Measurements from ENCODE around the gene WFDC1. TPM values are rescaled to one million over a fixed set of nuclear protein-coding genes. Genes with fewer than 3 reads are reported as not detected.

WFDC1 gene
- total RNA-seq, 2 experiments from 2014 or later: not detected

GRCh38 chr16:84295203-84295860 is 654 bp downstream of the WFDC1 start:
- TF ChIP-seq EZH2phosphoT487 (IDR thresholded peaks at IDR 0.05; ENCODE audit: borderline replicate concordance, low read depth, low read length): no peak
- TF ChIP-seq CTCF (conservative IDR thresholded peaks at IDR 0.05; ENCODE audit: low read length): no peak
- no peaks in the 10 kb centered on the region for H4K20me1 ChIP-seq (ENCODE audit: insufficient read depth, low read length)
- no peaks in the 10 kb centered on the region for H3K9me3 ChIP-seq (ENCODE audit: low read length)
- H3K4me2 ChIP-seq (ENCODE audit: low read length): no peak overlapping the region
- no TSS peak for BruUV-seq (replicated peaks)
- intact Hi-C loops (cut with micrococcal nuclease; ENCODE audit: unreplicated experiment): no loop called here
- no peaks in the 10 kb centered on the region for H3K9me2 ChIP-seq (ENCODE audit: insufficient read depth, low read length)
- H3K79me2 ChIP-seq (ENCODE audit: insufficient read depth, low read depth, low read length): no peaks in the 10 kb centered on the region
- no peak overlapping the region for H3K4me3 ChIP-seq (ENCODE audit: low read depth, low read length, poor library complexity, severe bottlenecking)
- H2AFZ ChIP-seq (ENCODE audit: low read length): no peak overlapping the region
- ChIA-PET CTCF (ENCODE audit: unreplicated experiment) (no interaction called here), POLR2A (no interaction called here)
- H3K4me1 ChIP-seq (ENCODE audit: insufficient read depth, low read length, poor library complexity, severe bottlenecking): no peaks in the 10 kb centered on the region
- DNase-seq (ENCODE audit: low spot score): no peak
- H3K27ac ChIP-seq (ENCODE audit: low read depth, low read length, poor library complexity, severe bottlenecking): no peak overlapping the region
- no peaks in the 10 kb centered on the region for H3K36me3 ChIP-seq (ENCODE audit: insufficient read depth, low read length)

- CTCF ChIA-PET (ENCODE audit: unreplicated experiment): no interaction called here
- H4K20me1 ChIP-seq (ENCODE audit: insufficient read depth, low read length): no peaks in the 10 kb centered on the region
- DNase-seq (ENCODE audit: low spot score): no peak
- intact Hi-C loops (cut with micrococcal nuclease; ENCODE audit: unreplicated experiment): no loop called here
- no peak overlapping the region for H3K4me2 ChIP-seq (ENCODE audit: low read length)
- no peaks in the 10 kb centered on the region for H3K79me2 ChIP-seq (ENCODE audit: insufficient read depth, low read depth, low read length)
- BruUV-seq (replicated peaks): no TSS peak
- no peak overlapping the region for H3K4me3 ChIP-seq (ENCODE audit: low read depth, low read length, poor library complexity, severe bottlenecking)
- no peaks in the 10 kb centered on the region for H3K9me2 ChIP-seq (ENCODE audit: insufficient read depth, low read length)
- no peak overlapping the region for H2AFZ ChIP-seq (ENCODE audit: low read length)
- no peaks in the 10 kb centered on the region for H3K4me1 ChIP-seq (ENCODE audit: insufficient read depth, low read length, poor library complexity, severe bottlenecking)
- TF ChIP-seq EZH2phosphoT487 (IDR thresholded peaks at IDR 0.05; ENCODE audit: borderline replicate concordance, low read depth, low read length) (no peak), CTCF (conservative IDR thresholded peaks at IDR 0.05; ENCODE audit: low read length) (no peak)
- POLR2A ChIA-PET: no interaction called here
- H3K27ac ChIP-seq (ENCODE audit: low read depth, low read length, poor library complexity, severe bottlenecking): no peak overlapping the region
- no peaks in the 10 kb centered on the region for H3K36me3 ChIP-seq (ENCODE audit: insufficient read depth, low read length)
- no peaks in the 10 kb centered on the region for H3K9me3 ChIP-seq (ENCODE audit: low read length)
Measured at GRCh38 chr16:84298376-84298899, 3.8 kb downstream of the WFDC1 start.

GRCh38 chr16:84299734-84300440 is 5.2 kb downstream of the WFDC1 start:
- H3K36me3 ChIP-seq (ENCODE audit: insufficient read depth, low read length): no peaks in the 10 kb centered on the region
- no peaks in the 10 kb centered on the region for H3K79me2 ChIP-seq (ENCODE audit: insufficient read depth, low read depth, low read length)
- CTCF ChIA-PET (ENCODE audit: unreplicated experiment): no interaction called here
- H3K4me3 ChIP-seq (ENCODE audit: low read depth, low read length, poor library complexity, severe bottlenecking): no peak overlapping the region
- BruUV-seq (replicated peaks): no TSS peak
- no peak overlapping the region for H2AFZ ChIP-seq (ENCODE audit: low read length)
- no peak for DNase-seq (ENCODE audit: low spot score)
- no peak overlapping the region for H3K27ac ChIP-seq (ENCODE audit: low read depth, low read length, poor library complexity, severe bottlenecking)
- H3K9me2 ChIP-seq (ENCODE audit: insufficient read depth, low read length): no peaks in the 10 kb centered on the region
- POLR2A ChIA-PET: interaction anchor here (0.7 kb wide), 1 partner anchor 20 kb away, joined by 3 read pairs; no protein-coding TSS in a partner anchor
- no peaks in the 10 kb centered on the region for H3K9me3 ChIP-seq (ENCODE audit: low read length)
- H3K4me2 ChIP-seq (ENCODE audit: low read length): no peak overlapping the region
- no peaks in the 10 kb centered on the region for H3K4me1 ChIP-seq (ENCODE audit: insufficient read depth, low read length, poor library complexity, severe bottlenecking)
- TF ChIP-seq CTCF (conservative IDR thresholded peaks at IDR 0.05; ENCODE audit: low read length) (no peak), EZH2phosphoT487 (IDR thresholded peaks at IDR 0.05; ENCODE audit: borderline replicate concordance, low read depth, low read length) (no peak)
- intact Hi-C loops (cut with micrococcal nuclease; ENCODE audit: unreplicated experiment): no loop called here
- H4K20me1 ChIP-seq (ENCODE audit: insufficient read depth, low read length): no peaks in the 10 kb centered on the region

All from OCI-LY7 (cell line).